ENCODE measurements around the gene AP4B1.

- TF ChIP-seq CTCF (IDR thresholded peaks at IDR 0.05) (no peak), POLR2A (IDR thresholded peaks at IDR 0.05) (no peak)
Observed at GRCh38 chr1:113917400-113918082, 12.9 kb upstream of the AP4B1 start.

Data from heart left ventricle (tissue), 13 donors.